NCI-H2196 treated with DMSO at 0.1 percent for 48 hours (cell line): ENCODE data around the gene FUT7.

Source experiments
- DNase-seq: peaks from one replicate; lab custom pipeline; 2025; ENCODE audit not compliant: unreplicated experiment; lab: John Stamatoyannopoulos, UW

Gene FUT7

GRCh38 chr9:137019891-137020683 is 11.8 kb downstream of the FUT7 start:
- DNase-seq = no peak

- no peak for DNase-seq
Observed at GRCh38 chr9:137018761-137019559, 12.9 kb downstream of the FUT7 start.

GRCh38 chr9:137017791-137018497 is 13.9 kb downstream of the FUT7 start:
- no peak for DNase-seq

- DNase-seq = no peak
Observed at GRCh38 chr9:137017071-137017470, 14.8 kb downstream of the FUT7 start.

- DNase-seq = no peak
Observed at GRCh38 chr9:137016436-137016835, 15.5 kb downstream of the FUT7 start.

- DNase-seq = no peak
Observed at GRCh38 chr9:137015976-137016375, 15.9 kb downstream of the FUT7 start.

GRCh38 chr9:137015540-137015930 is 16.4 kb downstream of the FUT7 start:
- DNase-seq = no peak

- no peak for DNase-seq
Observed at GRCh38 chr9:137014776-137015539, 16.9 kb downstream of the FUT7 start.

GRCh38 chr9:137014166-137014565 is 17.7 kb downstream of the FUT7 start:
- DNase-seq = no peak

- no peak for DNase-seq
Observed at GRCh38 chr9:137013571-137013940, 18.3 kb downstream of the FUT7 start.

- DNase-seq = no peak
Observed at GRCh38 chr9:137012694-137013570, 19.0 kb downstream of the FUT7 start.

- no peak for DNase-seq
Observed at GRCh38 chr9:137011907-137012675, 19.8 kb downstream of the FUT7 start.

- DNase-seq = no peak
Observed at GRCh38 chr9:137011156-137011555, 20.7 kb downstream of the FUT7 start.

- DNase-seq = no peak
Observed at GRCh38 chr9:137009938-137010732, 21.8 kb downstream of the FUT7 start.

GRCh38 chr9:137009217-137009616 is 22.7 kb downstream of the FUT7 start:
- no peak for DNase-seq

GRCh38 chr9:137008312-137008711 is 23.6 kb downstream of the FUT7 start:
- no peak for DNase-seq

- no peak for DNase-seq
Observed at GRCh38 chr9:137007816-137008270, 24.0 kb downstream of the FUT7 start.

GRCh38 chr9:137007108-137007815 is 24.6 kb downstream of the FUT7 start:
- peak; percentile 30 for DNase-seq
